ENCODE results near the gene PBLD.
A peak's percentile ranks its signal among the peaks of the same experiment; 100 is the strongest.
"Not testable (repeated sequence)": the region's sequence is repeated elsewhere in the genome, so short reads cannot be mapped to it uniquely, and the experiment has no call there.

Gene PBLD

DNA sequence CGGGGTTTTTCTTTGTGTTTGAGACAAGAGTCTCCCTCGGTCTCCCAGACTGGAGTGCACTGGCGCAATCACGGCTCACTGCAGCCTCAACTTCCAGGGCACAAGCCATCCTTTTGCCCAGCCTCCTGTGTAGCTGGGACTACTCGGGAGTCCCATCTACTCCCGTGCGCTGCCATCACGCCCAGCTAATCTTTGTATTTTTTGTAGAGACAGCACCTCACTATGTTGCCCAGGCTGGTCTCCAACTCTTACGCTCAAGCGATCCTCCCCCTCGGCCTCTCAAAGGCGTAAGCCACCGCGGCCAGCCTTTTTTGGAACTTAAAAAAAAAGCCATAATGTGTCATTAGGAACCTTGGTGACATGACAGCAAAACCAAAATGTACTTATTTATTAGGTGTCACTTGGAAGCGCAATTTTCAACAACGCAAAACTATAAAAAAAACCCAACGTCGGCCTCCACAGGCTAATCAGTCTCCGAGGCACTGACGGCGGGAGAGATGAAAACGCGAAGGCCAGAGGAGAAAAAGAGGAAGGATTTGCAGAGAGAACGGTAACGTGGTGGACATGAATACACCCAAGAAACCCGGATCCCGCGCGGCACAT is 1.8 kb downstream of the PBLD start:
- DNase-seq (ENCODE audit: low spot score), result no peak

GRCh38 chr10:68329506-68329861 is 3.2 kb downstream of the PBLD start:
- no peak for DNase-seq (ENCODE audit: low spot score)

- DNase-seq (ENCODE audit: low spot score), result peak; percentile 83
Observed at GRCh38 chr10:68327889-68328786, 4.6 kb downstream of the PBLD start.

GRCh38 chr10:68324396-68324795 is 8.3 kb downstream of the PBLD start:
- not testable (repeated sequence) for DNase-seq (ENCODE audit: low spot score)

- DNase-seq (ENCODE audit: low spot score), result no peak
Observed at GRCh38 chr10:68318331-68319059, 14.2 kb downstream of the PBLD start.

GRCh38 chr10:68315582-68315981 is 17.1 kb downstream of the PBLD start:
- no peak for DNase-seq (ENCODE audit: low spot score)

- not testable (repeated sequence) for DNase-seq (ENCODE audit: low spot score)
Observed at GRCh38 chr10:68314930-68315329, 17.8 kb downstream of the PBLD start.

DNA sequence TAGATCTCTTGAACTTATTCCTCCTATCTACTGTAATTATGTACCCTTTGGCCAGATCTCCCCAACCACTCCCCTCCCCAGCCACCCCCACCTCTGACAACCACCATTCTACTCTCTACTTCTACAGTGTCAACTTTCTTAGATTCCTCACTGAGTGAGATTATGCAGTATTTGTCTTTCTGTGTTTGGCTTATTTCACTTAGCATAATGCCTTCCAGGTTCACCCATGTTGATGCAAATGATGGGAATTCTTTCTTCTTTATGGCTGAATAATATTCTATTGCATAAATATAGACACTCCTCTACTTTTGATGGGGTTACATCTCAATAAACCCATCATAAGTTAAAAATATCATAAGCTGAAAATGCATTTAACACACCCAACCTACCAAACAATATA is 22.2 kb downstream of the PBLD start:
- DNase-seq (ENCODE audit: low spot score), result no peak

DNA sequence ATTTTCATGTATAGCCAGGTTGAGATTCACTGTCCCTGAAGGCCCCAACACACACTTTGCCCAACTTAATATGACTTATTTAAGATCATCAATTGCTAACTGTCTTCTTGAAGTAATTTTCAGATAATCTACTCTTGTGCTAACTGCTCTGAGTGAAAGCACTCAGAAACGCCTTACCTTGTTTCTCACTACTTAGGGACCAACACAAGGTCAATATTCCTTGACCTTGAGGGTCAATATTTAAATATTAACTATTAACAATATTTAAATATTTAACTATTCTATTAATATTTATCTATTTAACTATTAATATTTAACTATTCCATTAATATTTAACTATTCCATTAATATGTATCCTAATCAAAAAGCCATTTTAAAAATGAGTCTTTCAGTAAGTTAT is 26.9 kb downstream of the PBLD start:
- no peak for DNase-seq (ENCODE audit: low spot score)

GRCh38 chr10:68303849-68304412 is 28.8 kb downstream of the PBLD start:
- no peak for DNase-seq (ENCODE audit: low spot score)

DNA sequence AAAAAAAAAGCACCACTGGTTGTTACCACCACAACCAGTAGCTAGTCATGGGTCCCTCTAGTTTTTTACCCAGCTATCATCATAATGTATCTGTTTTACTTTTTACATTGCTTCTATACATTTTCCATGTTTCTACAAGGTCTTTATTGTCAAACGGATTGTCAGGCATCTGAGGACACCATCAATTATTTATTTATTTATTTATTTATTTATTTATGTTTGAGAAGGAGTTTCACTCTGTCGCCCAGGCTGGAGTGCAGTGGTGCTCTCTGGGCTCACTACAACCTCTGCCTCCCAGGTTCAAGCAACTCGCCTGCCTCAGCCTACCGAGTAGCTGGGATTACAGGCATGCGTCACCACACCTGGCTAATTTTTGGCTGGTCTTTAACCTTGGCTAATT is 29.9 kb downstream of the PBLD start:
- DNase-seq (ENCODE audit: low spot score), result no peak

DNA sequence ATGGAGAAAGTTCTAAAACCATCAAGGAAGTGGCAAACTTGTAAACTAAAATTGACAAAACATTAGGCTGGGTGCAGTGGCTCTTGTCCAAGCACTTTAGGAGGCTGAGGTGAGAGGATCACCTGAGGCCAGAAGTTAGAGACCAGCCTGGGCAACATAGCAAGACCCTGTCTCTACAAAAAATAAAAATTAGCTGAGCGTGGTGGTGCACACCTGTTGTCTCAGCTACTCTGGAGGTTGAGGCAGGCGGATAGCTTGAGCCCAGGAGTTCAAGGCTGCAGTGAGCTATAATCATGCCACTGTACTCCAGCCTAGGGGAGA is 30.3 kb downstream of the PBLD start:
- DNase-seq (ENCODE audit: low spot score), result no peak

DNA sequence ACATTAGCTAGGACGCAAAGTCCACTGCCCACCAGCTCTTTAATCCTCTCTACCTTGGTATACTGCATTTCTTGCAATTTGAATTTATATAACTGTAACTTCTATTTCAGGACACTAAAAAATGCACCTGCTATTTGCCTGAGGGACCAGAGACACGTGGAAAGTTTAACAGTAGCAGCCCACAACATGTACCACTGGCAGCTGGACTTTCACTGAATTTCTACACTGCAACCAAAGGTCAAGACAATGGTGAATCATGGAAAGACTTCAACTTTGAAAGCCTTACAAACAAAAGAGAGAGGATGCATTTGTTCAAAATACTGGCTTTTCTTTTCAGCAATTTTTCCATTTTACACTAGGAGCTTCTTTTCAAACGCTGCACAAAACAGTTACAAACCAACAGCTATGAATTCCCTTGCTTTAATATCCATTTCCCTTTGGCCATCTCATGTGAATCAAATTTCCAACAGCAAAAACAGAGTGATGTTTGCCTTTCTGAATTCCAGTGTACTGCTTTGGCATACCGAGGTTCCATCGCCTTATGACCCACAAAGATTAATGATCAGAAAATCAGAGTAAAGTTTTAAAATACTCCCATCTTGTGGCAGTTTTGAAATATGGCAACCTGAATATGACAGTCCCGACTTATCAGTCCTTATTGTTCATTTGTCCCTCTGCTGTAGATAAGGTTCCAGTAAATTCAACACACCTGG is 30.8 kb downstream of the PBLD start:
- DNase-seq (ENCODE audit: low spot score), result peak; percentile 88

DNA sequence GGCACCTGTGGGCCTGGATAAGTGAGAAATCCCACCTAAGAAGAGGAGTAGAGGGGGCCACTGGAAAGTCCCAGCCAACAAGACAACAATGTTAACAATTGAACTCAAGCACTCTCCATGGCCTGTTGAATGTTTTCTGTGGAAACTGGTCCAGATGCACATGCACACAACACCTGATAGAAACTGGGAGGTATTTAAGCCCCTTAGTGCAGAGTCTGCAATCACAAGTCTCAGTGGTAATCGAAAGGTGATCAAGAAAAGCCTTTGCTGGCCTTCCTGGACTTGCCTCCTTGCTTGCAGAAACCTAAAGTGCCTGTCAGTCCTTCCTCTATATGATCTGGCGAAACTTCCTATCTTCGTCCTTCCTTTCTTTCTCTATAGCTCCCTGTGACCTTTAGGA is 31.4 kb downstream of the PBLD start:
- peak; percentile 54 for DNase-seq (ENCODE audit: low spot score)

GRCh38 chr10:68296843-68297663 is 35.7 kb downstream of the PBLD start:
- DNase-seq (ENCODE audit: low spot score), result no peak

GRCh38 chr10:68290736-68291135 is 42.0 kb downstream of the PBLD start:
- no peak for DNase-seq (ENCODE audit: low spot score)

DNA sequence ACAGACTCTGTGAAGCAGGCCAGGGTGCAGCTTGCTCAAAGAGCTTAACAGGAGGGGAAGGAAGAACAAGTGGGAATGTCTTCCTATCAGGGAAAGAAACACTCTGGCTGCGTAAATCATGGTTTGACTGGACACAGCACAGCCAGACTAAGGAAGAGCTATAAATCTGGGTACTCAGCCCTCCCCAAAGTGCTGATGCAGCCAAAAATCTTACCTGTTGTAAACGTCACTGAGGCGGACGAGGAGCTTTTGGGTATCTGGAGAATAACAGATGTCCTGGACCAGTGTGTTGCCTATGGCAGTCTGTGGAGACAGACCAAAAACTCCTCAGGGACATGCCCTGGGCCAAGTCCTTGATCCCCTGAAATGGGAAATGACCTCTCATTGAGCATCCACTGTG is 44.0 kb downstream of the PBLD start:
- DNase-seq (ENCODE audit: low spot score), result no peak

DNA sequence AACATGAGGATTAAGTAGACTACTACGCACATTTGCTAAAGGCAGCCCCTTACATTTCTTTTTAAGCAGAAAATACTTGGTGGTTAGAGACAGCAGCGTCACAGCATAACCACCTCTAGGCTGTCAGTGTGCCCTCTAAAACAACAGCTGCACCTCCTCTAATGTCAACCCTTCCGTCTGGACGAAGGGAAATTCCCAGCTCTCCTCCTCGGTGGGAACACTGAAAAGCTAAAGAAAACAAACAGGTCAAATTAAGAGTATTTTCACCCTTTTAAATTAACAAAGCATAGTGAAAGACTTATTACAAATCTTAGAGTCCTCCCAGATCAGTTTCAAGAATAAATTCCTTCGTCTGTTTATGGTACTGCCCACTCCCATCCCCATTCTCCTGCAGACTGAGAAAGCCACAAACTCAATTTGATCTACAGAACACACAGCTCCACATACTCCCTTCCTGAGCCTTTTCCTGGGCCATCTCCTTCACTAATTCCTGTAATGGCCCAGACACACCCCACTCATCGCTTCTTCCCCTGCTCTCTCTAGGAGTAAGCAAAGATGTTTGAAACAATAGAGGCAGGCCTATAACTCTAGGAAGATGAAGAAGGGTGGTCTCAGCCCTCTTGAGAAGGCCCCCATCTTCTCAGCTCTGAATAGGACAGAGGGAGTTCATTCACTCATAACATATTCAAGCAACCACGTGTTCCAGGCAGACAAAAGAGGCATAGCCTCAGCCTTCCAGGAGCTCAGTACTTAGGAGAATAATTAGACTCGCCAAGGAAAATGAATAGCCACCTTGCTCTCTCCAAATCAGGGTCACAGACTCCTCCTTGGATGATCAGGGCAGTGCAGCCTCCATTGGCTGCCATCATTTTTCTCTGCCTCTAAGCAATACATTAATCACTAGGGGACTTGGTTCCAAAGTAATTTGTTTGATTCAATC is 48.4 kb downstream of the PBLD start:
- no peak for DNase-seq (ENCODE audit: low spot score)

DNA sequence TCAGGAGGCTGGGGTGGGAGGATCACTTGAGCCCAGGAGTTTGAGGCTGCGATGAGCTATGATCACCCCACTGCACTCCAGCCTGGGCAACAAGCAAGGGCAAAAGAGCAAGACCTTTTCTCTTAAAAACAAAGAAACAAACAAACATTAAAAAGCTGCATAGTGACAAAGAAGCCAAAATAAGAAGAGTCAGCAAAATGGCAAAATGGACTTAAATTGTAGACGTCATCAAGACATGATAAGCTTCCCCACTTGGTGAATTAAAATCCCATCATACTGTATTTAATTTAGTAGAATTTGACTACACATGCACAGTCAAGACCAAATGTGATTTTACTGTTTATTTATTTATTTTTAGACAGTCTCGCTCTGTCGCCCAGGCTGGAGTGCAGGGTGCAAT is 52.0 kb downstream of the PBLD start:
- no peak for DNase-seq (ENCODE audit: low spot score)
